ENCODE measurements around the gene STN1.

GRCh38 chr10:103916876-103917275 lies 1.1 kb downstream of the STN1 start:
- no peak for TF ChIP-seq CTCF (IDR thresholded peaks at IDR 0.05)
- no peak for TF ChIP-seq EP300 (IDR thresholded peaks at IDR 0.05; ENCODE audit: borderline replicate concordance in 1 of 2, low read depth in 1 of 2, low read length in 1 of 2)
- TF ChIP-seq TAF1 (IDR thresholded peaks at IDR 0.05; ENCODE audit: borderline replicate concordance, low read depth, low read length), result no peak
- no peak for TF ChIP-seq REST (IDR thresholded peaks at IDR 0.05; ENCODE audit: low read depth, low read length)
- no peak for TF ChIP-seq MXI1 (IDR thresholded peaks at IDR 0.05; ENCODE audit: low read depth, low read length)
- no peak for TF ChIP-seq SMC3 (IDR thresholded peaks at IDR 0.05; ENCODE audit: low read depth, low read length)
- TF ChIP-seq YY1 (IDR thresholded peaks at IDR 0.05; ENCODE audit: low read depth), result no peak
- TF ChIP-seq RCOR1 (IDR thresholded peaks at IDR 0.05; ENCODE audit: low read length), result no peak
